ENCODE results near the gene OGFR.
"Not testable (repeated sequence)": the region's sequence is repeated elsewhere in the genome, so short reads cannot be mapped to it uniquely, and the experiment has no call there.

Gene OGFR

DNA sequence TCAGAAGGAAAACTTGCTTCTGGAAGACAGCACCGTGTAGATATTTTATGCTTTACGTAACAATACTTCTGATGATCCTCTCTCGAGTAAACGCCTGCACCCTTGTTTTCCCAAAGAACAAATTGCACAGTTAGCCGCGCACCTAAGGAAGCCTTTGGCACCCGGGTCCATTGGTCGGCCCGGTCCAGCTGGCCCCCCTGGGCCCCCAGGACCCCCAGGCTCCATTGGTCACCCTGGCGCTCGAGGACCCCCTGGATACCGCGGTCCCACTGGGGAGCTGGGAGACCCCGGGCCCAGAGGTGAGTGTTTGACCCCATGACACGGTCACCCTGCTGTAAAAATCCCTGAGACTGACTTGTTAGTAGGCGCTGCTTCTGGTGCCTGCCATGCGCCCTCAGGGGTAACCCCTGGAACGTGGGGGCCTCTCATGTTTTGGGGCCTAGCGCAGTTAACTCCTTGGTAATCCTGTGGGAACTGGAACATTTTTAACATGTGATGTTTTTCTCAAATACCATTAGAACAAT is 32.4 kb downstream of the OGFR start:
- no peak for DNase-seq

DNA sequence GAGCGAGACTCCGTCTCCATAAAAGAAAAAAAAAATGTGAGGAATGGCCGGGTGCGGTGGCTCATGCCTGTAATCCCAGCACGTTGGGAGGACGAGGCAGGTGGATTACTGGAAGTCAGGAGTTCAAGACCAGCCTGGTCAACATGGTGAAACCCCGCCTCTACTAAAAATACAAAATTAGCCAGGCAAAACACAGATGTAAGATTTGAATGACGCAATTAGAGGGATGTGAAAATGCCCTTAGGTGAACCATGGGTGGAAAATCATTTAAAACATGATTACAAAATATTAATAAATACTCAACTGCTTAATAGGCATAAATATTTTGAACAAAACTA is 33.1 kb downstream of the OGFR start:
- no peak for DNase-seq

DNA sequence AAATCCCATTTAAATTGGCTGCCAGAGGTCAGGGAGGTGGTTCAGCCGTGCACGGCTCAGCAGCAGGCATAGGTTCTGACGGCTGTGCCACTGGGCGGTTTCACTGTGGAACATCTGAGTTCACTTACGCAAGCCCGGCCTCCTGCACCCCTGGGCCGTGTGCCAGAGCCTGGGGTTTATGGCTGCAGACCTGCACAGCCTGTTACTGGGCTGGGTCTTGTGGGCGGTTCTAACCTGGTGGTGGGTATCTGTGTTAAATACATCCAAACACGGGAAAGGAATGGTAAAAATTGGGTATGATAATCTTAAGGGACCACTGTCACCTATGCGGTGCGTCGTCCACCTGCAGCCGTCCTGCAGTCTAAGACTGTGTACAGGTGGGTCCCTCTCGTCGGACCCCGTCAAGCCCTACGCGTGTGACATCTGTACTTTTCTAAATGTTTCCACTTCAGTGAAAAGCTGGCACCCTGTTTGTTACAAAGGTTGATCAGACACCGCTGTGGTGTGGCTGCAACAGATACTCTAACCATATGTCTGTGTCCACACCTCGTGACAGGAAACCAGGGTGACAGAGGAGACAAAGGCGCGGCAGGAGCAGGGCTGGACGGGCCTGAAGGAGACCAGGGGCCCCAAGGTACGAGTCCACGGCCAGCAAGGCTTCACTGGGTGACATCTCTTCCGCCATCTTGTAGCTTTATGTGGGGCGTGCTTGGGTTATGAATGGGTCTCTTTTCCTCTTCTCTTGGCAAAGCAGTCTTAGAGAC is 33.7 kb downstream of the OGFR start:
- DNase-seq: no peak

DNA sequence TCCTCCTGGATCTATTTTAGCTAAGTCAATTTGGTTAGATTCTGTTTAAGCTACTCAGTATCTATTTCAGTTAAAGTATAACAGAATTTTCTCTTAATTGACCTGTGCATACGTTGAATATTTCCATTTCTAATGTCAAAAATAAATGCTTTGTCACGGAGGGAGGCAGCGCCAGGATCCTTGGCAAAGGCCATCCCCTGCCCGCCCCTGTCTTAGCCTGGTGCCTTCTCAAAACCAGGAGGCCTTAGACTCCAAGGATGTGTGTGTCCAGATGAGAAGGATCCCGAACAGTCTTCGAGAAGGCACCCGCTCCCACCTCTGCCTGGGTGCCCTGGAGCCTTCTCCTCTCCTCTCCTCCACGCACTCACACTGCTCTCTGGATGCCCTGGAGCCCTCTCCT is 34.6 kb downstream of the OGFR start:
- DNase-seq: no peak

DNA sequence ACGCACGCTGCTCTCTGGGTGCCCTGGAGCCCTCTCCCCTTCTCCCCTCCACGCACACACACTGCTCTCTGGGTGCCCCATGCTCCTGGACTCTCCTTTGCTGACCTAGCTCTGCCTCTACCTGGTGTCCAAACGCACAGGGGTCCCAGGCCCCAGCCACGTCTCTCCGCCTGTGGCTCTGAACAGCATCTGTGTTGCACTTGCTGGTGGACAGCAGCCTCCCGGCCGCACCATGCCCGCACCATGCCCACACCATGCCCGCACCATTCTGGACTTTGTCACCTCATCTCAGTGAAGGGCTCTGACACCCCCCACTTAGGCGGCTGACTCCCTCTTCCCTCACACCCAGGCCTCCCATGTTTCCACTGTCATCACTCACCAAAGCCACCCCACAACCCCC is 35.2 kb downstream of the OGFR start:
- DNase-seq: no peak

DNA sequence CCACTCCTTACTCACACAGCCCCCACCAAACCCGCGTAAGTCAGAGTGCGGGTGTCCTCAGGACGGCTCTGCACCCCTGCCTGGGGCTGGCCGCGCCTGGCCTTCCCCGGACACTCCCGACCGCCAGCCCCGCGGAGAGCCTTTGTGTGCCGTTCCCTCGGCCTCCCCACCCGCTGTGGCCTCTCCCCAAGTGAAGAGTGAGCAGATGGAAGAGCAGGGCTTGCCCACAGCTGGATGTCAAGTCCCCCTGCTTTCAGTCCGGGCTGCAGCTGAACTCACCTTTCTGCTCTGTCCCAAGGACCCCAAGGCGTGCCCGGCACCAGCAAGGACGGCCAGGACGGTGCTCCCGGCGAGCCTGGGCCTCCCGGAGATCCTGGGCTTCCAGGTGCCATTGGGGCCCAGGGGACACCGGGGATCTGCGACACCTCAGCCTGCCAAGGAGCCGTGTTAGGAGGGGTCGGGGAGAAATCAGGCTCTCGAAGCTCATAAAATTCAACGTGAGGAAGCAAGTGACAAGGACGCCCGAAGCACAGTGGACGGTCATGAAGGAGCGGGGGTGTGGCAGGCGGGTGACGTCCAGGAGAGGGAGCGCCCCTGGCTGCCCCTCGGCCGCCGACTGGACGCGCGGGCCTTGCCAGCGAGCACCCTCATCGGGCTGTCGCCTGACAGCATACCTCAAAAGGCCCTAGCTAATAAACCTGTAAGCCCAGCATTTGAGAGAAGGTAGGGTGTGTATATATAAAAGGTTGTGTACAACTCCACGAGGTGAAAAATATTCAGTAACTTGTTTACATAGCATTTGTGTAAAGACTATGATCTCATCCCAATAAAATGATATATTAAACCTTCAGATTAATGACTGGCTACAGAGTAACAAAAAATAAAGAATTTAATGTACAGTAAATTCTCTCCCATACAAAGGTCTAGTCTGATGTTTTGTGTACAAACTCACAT is 35.9 kb downstream of the OGFR start:
- DNase-seq: no peak

DNA sequence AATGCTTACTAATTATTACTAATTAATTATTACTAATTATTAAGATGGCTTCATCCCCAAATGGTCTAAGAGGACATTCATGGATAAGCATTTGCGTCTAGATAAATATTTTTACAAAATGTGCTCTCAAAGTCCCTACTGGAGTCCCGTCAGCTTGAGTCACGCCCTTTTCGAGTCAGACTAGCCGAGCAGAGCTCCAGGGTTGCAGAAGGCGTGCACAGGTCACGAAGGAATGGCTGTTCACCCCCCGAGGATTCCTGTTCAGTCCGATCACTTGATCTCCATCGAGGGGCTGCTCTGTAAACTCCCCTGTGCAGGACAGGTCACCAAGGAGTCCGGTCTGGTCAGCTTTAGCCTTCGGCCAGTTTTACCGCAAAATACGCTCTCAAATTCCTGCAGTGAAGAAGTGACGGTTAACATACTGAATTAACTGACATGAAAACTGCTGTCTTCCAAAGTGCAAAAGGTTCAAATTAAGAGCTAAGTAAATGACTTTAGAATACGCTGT is 37.1 kb downstream of the OGFR start:
- DNase-seq: no peak

DNA sequence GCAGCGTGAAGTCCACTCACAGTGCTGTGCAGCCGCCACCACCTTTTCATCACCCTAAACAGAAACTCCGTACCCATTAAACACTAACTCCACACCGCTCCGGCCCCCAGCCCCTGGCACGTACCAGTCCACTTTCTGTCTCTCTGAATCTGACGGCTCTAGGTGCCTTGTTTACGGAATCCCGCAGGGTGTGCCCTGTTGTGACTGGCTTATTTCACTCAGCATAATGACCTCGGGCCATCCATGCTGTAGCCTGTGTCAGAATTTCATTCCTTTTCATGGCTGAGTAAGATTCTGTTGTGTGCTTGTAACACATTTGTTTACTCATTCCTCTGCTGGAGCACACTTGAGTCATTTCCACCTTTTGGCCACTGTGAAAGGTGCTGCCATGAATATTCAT is 39.0 kb downstream of the OGFR start:
- no peak for DNase-seq

DNA sequence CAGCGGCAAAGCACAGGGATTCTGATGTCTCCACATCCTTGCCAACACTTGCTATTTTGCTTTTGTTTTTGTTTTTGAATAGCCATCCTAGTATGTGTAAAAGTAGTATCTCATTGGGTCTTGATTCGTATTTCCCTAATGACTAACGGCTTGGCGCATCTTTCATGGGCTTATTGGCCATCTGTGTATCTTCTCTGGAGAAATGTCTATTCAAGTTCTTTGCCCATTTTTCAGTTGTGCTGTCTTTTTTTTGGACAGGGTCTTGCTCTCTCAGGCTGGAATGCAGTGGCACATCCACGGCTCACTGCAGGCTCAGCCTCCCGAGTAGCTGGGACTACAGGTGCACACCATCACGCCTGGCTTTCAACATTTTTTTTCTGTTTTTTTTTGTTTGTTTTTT is 39.5 kb downstream of the OGFR start:
- no peak for DNase-seq

DNA sequence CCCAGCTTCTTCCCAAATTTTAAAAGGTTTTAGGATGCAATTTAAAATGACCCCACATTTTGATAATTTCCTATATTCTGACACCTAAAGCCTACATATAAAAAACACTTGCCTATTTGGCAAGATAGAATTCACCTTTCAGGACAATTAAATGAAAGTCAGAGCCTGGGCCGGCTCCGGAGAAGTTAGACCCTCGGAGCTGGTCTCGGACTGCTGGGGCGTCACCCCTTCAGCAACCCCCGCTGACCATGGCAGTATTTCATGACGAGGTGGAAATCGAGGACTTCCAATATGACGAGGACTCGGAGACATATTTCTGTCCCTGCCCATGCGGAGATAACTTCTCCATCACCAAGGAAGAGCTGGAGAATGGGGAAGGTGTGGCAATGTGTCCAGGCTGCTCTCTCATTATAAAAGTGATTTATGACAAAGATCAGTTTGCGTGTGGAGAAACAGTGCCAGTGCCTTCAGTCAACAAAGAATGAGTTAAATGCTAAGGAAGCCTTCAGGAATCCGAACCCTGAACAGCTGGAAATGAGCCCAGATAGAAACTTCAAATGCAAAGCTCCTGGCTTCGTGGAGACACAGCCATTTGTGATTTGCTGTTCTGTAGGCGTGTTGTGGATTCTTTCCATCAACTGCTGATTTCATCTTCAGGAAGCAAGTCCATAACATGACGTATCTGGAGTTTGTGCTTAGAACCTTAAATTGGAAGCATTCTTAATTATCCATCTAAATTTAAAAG is 41.0 kb downstream of the OGFR start:
- no peak for DNase-seq

DNA sequence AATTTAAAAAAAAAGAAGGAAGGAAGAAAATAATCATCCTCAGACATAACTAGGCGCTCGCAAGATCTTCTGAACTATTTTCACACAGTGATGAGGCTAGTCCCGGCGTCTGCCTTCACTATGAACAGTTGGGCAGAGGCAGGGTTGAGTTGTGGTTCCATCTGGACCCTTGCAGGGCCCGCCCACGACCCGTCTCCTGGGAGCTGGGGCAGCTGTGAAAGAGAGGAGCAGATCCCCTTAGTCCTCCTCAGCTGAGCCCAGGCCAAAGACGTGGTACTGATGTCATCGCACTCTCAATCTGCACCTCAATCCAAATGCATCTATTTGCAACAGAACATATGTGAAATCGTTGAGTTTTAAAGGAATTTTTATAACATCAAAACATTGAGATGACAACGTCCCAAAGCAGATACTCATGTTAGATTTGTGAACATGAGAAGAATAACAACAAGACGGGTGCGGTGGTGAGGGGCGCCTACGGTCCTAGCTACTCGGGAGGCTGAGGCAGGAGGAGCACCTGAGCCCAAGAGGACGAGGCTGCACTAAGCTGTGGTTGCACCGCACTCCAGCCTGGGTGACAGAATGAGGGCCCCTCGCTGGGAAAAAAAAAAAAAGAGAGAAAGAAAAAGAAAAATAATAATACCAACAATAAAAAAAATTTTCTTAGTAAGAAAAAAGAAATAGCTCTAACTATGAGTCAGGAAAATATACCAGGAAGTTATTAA is 41.7 kb downstream of the OGFR start:
- peak in 1 of 51 donors; percentile 34 for DNase-seq

DNA sequence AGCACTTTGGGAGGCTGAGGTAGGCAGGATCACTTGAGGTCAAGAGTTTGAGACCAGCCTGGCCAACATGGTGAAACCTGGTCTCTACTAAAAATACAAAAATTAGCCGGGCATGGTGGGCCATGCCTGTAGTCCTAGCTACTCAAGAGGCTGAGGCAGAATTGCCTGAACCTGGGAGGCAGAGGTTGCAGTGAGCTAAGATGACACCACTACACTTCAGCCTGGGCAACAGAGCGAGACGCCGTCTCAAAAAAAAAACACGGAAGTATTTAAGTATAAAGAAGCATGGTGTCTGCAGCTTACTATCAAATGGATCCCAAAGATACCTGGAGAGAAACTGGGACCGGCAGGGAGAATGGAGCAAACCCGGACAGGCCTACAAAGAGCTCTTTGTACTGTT is 44.3 kb downstream of the OGFR start:
- DNase-seq: not testable (repeated sequence)

DNA sequence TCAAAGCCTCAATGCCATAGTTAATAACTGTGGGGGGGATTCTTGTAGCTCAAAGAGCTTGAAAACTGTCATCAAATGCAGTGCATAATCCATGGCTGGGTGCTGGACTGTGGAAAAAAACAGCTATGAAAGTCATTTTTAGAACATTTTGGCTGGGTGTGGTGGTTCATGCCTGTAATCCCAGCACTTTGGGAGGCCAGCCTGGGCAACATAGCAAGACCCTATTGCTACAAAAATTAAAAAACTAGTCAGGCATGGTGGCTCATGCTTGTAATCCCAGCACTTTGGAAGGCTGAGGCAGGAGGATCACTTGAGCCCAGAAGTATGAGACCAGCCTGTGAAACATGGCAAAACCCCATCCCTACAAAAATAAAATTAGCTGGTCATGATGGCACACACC is 44.8 kb downstream of the OGFR start:
- peak in 1 of 51 donors; percentile 10 for DNase-seq

DNA sequence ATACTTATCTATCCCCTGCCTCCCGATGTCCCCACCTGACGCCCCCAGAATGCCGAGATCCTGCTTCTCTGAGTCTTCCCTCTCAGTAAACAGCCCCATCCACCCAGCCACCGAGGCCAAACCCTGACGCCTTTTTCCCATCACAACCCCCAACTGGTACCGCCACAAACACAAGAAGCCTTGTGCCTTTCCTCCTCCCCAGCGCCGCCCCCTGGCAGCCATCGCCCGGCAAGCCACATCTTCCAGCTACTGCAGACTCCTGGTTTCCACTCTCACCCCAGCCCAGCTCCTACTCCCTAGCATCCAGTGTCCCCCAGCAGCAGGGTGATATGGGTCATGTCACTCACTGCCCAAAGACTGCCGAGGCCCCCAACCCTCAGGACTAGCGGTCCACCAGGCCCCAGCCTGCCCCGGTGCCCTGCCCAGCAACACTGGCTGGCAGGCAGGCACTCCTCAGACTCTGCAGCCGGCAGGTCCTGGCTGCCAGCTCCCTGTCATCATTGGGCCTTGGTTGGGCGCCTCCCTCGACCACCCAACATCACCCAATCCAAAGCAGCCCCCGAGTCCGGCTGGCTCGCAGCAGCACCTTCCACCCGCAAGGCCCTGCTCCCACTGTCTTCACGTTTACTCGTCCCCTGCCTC is 45.8 kb downstream of the OGFR start:
- peak in 45 of 51 donors; percentile 21 to 90 (median 67) for DNase-seq

DNA sequence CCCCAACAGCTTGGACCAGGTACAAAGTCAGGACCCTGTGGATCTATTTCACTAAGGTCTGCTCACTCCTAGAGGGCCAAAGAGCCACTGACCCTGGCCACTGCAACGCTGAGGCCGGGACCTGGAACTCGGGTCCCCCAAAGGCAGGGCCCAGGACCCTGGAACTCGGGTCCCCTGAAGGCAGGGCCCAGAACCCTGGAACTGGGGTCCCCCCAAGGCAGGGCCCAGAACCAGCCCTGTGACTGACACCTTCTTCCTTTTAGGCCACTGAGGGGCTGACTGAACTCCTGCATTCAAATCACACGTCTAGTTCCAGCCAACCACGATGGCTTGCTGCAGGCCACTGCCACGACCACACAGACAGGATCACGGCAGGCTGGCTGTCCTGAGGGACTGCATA is 47.6 kb downstream of the OGFR start:
- no peak for DNase-seq

DNA sequence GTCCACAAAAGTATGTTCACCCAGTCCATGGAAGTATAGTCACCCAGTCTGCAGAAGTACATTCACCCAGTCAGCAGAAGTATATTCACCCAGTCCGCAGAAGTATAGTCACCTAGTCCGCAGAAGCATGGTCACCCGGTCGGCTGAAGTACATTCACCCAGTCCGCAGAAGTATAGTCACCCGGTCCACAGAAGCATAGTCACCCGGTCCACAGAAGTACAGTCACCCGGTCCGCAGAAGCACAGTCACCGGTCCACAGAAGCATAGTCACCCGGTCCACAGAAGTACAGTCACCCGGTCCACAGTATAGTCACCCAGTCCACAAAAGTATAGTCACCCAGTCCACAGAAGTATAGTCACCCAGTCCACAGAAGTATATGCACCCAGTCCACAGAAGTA is 48.2 kb downstream of the OGFR start:
- no peak for DNase-seq

DNA sequence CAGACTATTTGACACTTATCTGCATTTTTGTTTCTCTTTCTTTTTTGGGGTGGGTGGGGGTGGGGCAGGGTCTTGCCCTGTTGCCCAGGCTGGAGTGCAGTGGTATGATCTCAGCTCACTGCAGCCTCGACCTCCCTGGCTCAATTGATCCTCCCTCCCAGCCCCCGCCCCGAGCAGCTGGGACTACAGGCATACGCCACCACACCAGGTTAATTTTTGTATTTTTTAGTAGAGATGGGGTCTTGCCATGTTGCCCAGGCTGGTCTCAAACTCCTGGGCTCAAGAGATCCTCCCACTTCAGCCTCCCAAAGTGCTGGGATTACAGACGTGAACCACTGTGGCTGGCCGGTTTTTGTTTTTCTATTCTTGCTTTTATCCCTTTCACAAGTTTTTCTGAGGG is 48.7 kb downstream of the OGFR start:
- DNase-seq: not testable (repeated sequence)

DNA sequence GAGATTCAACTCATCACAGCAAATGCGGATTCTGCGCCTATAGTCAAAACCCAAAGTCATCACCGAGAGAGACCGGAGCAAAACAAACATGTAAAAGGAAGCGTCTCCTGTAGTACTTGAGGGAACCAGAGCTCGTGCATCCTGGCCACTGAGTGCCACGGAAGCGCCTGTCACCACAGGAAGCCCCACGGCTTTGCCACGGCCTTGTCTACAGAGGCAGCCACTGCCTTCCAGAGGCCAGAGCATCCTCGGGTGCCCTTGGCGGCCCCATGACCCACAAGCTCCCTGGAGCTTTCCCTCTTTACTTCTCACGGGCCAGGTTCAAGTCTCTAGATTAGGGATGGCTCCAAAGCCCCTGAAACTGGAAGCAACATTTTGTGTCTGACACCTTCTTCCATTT is 49.5 kb downstream of the OGFR start:
- DNase-seq: no peak

DNA sequence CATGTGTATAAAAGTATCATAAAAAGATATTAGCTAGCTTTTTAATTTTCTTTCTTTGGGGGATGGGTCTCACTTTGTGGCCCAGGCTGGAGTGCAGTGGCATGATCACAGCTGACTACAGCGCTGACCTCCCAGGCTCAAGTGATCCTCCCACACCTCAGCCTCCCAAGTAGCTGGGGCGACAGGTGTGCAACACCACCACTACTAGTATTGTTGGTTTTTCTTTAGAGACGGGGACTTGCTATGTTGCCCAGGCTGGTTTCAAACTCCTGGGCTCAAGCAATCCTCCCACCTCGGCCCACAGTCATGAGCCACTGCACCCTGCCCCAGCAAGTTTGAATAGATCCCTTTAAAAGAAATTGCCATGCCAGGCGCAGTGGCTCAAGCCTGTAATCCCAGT is 50.5 kb downstream of the OGFR start:
- DNase-seq: no peak

DNA sequence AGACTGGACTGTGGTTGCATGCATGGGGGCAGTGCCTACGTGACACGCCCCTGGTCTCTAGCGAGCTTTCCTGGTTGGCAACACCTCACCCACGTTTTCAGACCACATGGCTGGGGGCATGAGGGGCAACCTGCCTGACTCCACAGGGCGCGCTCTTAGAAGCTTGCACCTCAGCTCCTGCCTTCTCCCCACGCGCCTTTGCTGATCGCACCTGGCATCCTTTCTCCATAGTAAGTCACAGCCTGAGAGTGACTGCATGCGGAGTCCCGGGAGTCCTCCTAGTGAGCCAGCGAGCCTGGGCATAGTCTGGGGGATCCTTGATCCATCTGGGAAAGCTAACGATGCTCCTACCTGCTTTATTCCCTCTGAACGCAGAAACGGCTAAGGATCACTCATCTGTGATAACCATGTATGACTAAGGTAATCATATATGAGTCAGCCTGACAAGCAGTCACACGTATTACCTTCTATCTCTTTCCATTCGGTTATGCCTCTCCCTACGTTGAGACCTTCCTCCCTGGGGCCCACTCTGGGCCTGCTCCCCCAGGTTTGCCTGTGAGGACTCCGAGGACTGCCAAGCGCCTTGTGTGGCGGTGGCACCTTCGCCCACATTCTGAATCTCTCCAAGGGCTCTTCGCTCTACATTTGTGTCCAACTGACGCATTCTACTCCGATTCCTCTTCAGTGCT is 52.4 kb downstream of the OGFR start:
- DNase-seq: peak in 1 of 51 donors; percentile 49
